Neural crest cell (in vitro differentiated cells): ENCODE results near the gene AP3S1. TPM values are rescaled to one million over a fixed set of nuclear protein-coding genes. Genes with fewer than 3 reads are reported as not detected.

ENCODE experiments used
- DNase-seq: peaks from one replicate; pipeline ENCODE4 v3.0.0; 2021; ENCODE audit warnings: low read depth, mixed read lengths, low spot score
- H3K27ac Mint-ChIP-seq: one replicate; pipeline ENCODE4 v1.8.0; 2021; ENCODE audit warnings: mild to moderate bottlenecking, mixed read lengths; ENCODE audit not compliant: unreplicated experiment
- H3K27me3 Mint-ChIP-seq: 2 replicates; pipeline ENCODE4 v1.8.0; 2021; ENCODE audit warnings: low read depth, mild to moderate bottlenecking, mixed read lengths
- H3K36me3 Mint-ChIP-seq: 2 replicates; pipeline ENCODE4 v1.8.0; 2021; ENCODE audit warnings: low read depth, mild to moderate bottlenecking, mixed read lengths
- H3K4me1 Mint-ChIP-seq: 2 replicates; pipeline ENCODE4 v1.8.0; 2021; ENCODE audit warnings: mixed read lengths
- H3K4me3 Mint-ChIP-seq: one replicate; pipeline ENCODE4 v1.8.0; 2021; ENCODE audit warnings: mild to moderate bottlenecking, mixed read lengths
- H3K9me3 Mint-ChIP-seq: 2 replicates; pipeline ENCODE4 v1.8.0; 2021; ENCODE audit warnings: mixed read lengths
- CTCF ChIP-seq: fragments of 200-600 bp; sonication (generic); conservative IDR thresholded peaks from 2 replicates; pipeline ENCODE4 v1.5.0; 2021; ENCODE audit warnings: antibody characterized with exemption, mild to moderate bottlenecking
- total RNA-seq: library from RNA; stranded (reverse); gene quantifications from 2 replicates; pipeline ENCODE4 v1.2.1, GENCODE V29; 2021

Gene AP3S1
- total RNA-seq, 1 donor from 2014 or later = 74.9 TPM

DNA sequence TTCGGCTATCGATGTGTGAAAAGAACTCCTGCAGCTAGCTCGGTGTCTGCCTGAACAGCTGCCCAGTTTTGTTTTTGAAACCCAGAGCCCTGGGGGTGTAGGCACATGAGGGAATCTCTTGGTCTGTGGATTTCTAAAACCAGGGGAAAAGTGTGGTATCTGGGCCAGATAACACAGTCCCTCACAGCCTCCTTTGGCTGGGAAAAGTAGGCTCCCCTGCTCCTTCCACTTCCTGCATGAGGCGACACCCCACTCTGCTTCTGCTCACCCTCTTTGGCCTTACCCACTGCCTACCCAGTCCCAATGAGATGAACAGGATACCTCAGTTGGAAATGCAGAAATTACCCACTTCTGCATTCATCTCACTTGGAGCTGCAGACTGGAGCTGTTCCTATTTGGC, 15.8 kb upstream of the AP3S1 start:
- H3K4me1 Mint-ChIP-seq = no peaks in the 10 kb centered on the region
- H3K27me3 Mint-ChIP-seq = no peaks in the 10 kb centered on the region
- no peak for DNase-seq
- no peak for TF ChIP-seq CTCF
- peaks cover 35% of the 10 kb centered on the region for H3K36me3 Mint-ChIP-seq
- no peak overlapping the region for H3K4me3 Mint-ChIP-seq
- no peak overlapping the region for H3K27ac Mint-ChIP-seq
- peaks cover 17% of the 10 kb centered on the region for H3K9me3 Mint-ChIP-seq

GRCh38 chr5:115829913-115830312, 11.8 kb upstream of the AP3S1 start:
- Mint-ChIP-seq H3K36me3 (peaks cover 33% of the 10 kb centered on the region), H3K27ac (no peak overlapping the region), H3K27me3 (no peaks in the 10 kb centered on the region), H3K4me1 (no peaks in the 10 kb centered on the region), H3K4me3 (no peak overlapping the region), H3K9me3 (peaks cover 13% of the 10 kb centered on the region)
- DNase-seq = no peak
- TF ChIP-seq CTCF = no peak

DNA sequence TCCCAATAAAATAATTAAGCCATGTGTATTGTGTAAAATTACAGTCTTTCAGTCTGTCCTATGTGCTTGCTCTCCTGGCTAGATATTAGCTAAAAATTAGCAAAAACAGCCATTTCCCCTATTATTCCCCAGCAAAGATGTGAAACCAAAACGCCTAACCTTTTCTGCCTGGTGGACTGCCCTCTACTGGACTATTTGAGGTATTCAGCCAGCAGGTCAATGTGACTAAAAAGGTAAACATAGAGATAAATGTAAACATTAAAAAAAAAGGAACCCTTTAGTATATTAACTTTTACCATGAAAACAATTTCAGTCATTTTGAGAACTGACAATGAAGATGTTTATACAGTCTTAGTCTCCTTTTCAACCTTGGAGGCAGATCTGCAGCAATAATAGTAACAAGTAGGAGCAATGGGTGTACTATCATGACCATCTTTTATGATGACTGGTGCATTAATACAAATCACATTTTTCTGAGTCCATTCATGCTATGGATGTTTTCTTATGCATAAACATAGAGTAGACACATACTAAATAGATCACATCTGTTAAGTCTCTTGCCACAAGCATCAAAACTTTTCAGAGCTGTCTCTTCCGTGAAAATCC, 10.5 kb upstream of the AP3S1 start:
- peaks cover 10% of the 10 kb centered on the region for H3K9me3 Mint-ChIP-seq

GRCh38 chr5:115835481-115835880, 6.3 kb upstream of the AP3S1 start:
- DNase-seq = no peak
- no peak for TF ChIP-seq CTCF
- no peaks in the 10 kb centered on the region for H3K9me3 Mint-ChIP-seq
- H3K36me3 Mint-ChIP-seq = peaks cover 3% of the 10 kb centered on the region
- H3K27me3 Mint-ChIP-seq = no peaks in the 10 kb centered on the region
- peaks cover 19% of the 10 kb centered on the region for H3K4me1 Mint-ChIP-seq
- H3K4me3 Mint-ChIP-seq = no peak overlapping the region
- no peak overlapping the region for H3K27ac Mint-ChIP-seq

More for the DNA sequence above, 10.5 kb upstream of the AP3S1 start:
- no peaks in the 10 kb centered on the region for H3K27me3 Mint-ChIP-seq
- no peak overlapping the region for H3K27ac Mint-ChIP-seq
- DNase-seq = no peak
- peak; percentile 83 for TF ChIP-seq CTCF
- H3K36me3 Mint-ChIP-seq = peaks cover 24% of the 10 kb centered on the region
- no peaks in the 10 kb centered on the region for H3K4me1 Mint-ChIP-seq
- no peak overlapping the region for H3K4me3 Mint-ChIP-seq

DNA sequence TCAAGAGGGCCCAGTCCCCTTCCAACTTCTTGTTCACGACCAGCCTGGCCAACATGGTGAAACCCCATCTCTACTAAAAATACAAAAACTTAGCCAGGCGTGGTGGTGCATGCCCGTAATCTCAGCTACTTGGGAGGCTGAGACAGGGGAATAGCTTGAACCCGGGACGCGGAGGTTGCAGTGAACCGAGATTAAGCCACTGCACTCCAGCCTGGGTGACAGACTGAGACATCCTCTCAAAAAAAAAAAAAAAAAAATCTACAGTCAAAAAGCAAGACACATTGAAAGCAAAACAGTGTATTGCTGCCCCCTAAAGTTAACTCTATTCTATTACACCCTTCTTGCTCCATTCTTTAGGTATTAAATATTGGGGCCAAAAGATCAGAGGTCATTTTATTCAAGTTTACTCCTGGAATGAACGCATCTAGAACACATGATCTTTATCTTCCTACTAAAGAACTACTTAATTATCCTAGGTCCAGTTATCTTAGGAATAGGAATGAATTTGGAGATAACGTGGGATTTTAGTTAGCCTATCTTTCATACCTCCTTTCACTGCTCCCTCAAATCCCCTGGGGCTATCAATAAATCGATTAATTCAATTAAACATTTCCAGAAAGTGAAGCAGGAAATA, 2.7 kb upstream of the AP3S1 start:
- DNase-seq = no peak
- H3K4me1 Mint-ChIP-seq = peaks cover 41% of the 10 kb centered on the region

More for the DNA sequence above, 2.7 kb upstream of the AP3S1 start:
- Mint-ChIP-seq H3K4me3 (peak overlapping the region; percentile 100), H3K36me3 (no peaks in the 10 kb centered on the region), H3K27ac (no peak overlapping the region), H3K27me3 (no peaks in the 10 kb centered on the region), H3K9me3 (no peaks in the 10 kb centered on the region)
- peak; percentile 71 for TF ChIP-seq CTCF
